Measurements from ENCODE around the gene STK33.

The STK33 gene

DNA sequence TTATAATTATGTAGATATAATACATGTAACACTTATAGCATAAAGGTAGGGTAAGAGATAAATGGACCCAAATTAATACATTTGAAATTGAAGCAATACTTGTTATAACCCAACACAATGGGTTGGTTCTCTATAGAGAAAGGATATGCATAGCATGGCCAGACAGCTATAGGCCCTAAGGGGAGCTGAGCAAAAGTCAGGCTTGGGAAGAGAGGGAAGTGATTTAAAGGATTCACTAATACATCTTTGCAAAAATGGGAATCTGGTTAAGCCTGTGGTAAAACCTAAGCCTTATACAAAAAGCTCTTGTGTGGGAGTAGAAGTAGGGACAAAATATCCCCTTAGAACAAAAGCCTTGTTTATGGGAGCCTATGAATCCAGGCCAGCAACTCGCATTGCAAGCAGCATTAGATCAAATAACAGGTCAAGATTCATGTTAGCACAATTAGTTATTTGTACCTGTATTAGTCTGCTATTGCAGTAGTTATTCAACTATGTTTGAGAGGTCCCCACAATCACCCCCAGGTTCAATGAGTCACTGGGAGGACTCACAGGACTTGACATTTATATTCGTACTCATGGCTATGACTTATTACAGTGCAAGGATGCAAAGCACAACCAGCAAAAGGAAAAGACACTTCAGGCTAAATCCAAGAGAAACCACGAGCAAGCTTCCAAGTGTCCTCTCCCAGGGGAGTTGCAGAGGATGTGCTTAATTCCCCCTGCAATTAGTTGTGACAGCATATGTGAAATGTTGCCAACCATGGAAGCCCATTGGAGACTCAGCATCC lies 185.7 kb downstream of the STK33 start:
- H3K36me3 Mint-ChIP-seq (ENCODE audit: low read depth): peaks cover 5% of the 10 kb centered on the region
- H3K4me1 Mint-ChIP-seq: no peaks in the 10 kb centered on the region
- H3K9me3 Mint-ChIP-seq: peaks cover 3% of the 10 kb centered on the region
- no peak overlapping the region for H3K4me3 Mint-ChIP-seq
- H3K27ac Mint-ChIP-seq: no peak overlapping the region
- H3K27me3 Mint-ChIP-seq (ENCODE audit: low read depth): no peaks in the 10 kb centered on the region
- TF ChIP-seq, protein P1, sequence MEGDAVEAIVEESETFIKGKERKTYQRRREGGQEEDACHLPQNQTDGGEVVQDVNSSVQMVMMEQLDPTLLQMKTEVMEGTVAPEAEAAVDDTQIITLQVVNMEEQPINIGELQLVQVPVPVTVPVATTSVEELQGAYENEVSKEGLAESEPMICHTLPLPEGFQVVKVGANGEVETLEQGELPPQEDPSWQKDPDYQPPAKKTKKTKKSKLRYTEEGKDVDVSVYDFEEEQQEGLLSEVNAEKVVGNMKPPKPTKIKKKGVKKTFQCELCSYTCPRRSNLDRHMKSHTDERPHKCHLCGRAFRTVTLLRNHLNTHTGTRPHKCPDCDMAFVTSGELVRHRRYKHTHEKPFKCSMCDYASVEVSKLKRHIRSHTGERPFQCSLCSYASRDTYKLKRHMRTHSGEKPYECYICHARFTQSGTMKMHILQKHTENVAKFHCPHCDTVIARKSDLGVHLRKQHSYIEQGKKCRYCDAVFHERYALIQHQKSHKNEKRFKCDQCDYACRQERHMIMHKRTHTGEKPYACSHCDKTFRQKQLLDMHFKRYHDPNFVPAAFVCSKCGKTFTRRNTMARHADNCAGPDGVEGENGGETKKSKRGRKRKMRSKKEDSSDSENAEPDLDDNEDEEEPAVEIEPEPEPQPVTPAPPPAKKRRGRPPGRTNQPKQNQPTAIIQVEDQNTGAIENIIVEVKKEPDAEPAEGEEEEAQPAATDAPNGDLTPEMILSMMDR (IDR thresholded peaks at IDR 0.05; ENCODE audit: unreplicated experiment in 3 of 3): no peak

DNA sequence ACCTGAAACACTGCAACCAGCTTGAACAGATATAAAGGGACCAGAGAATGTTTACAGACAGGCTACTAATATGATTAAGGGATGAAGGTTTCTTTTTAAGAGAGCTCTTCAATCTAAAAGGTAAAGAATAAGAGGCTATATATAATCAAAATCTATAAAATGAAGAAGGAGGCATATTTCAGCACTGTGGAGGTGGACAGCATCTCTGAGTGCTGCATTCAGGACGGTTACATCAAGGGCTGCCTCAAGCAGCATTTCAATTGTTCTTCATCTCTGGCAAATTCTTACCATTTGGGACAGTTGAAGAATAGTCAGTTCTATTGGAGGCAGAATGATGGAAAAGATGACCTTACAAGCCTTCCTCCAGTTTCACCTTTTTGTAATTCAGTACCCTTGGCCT lies 190.7 kb downstream of the STK33 start:
- no peaks in the 10 kb centered on the region for H3K27me3 Mint-ChIP-seq (ENCODE audit: low read depth)
- no peak overlapping the region for H3K27ac Mint-ChIP-seq
- peaks cover 13% of the 10 kb centered on the region for H3K36me3 Mint-ChIP-seq (ENCODE audit: low read depth)
- H3K9me3 Mint-ChIP-seq: peaks cover 11% of the 10 kb centered on the region
- TF ChIP-seq, protein P1 (IDR thresholded peaks at IDR 0.05; ENCODE audit: unreplicated experiment in 3 of 3): no peak
- no peaks in the 10 kb centered on the region for H3K4me1 Mint-ChIP-seq
- H3K4me3 Mint-ChIP-seq: no peak overlapping the region

DNA sequence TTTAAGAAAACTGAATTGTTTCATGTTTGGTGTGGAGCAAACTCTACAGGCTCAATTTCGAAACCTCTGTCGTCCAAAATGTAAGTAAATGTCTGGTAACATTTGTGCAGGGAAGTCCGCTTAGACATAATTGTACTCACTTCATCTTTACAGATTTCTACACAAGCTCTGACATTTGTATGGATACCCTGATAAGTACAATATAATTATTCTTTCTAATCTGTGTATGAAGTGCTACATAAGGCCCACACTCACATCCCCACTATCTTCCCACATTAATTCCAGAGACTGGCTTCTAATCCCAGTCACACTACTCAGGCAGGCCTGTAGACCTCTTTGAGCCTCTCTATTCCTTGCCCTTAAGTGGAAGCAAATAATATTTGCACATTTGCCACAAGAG lies 201.1 kb downstream of the STK33 start:
- Mint-ChIP-seq H3K4me1 (peaks cover 18% of the 10 kb centered on the region), H3K27me3 (ENCODE audit: low read depth) (no peaks in the 10 kb centered on the region), H3K4me3 (no peak overlapping the region), H3K9me3 (peaks cover 9% of the 10 kb centered on the region), H3K36me3 (ENCODE audit: low read depth) (peaks cover 21% of the 10 kb centered on the region), H3K27ac (no peak overlapping the region)
- TF ChIP-seq, protein P1 (IDR thresholded peaks at IDR 0.05; ENCODE audit: unreplicated experiment in 3 of 3): no peak

DNA sequence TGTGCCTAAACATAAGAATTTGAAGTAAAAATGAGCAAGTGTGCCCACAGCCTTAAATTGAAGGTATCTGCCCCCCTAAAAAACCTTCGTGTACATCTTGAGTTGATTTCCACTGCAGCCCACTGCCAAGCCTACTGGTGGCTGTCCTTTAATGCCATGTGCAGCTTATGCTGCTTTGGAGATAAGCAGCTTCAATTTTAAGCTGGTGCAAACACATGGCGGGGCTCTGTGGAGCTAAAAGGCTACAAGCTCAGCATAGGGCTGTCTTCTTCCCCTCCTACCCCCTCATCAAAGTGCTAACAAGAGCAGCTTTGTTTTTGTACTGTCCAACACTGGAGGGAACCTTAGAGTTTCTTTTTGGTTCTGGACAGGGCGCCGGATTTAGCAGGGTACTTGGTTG lies 201.9 kb downstream of the STK33 start:
- Mint-ChIP-seq H3K27me3 (ENCODE audit: low read depth) (no peaks in the 10 kb centered on the region), H3K9me3 (peaks cover 4% of the 10 kb centered on the region), H3K4me1 (peaks cover 18% of the 10 kb centered on the region), H3K36me3 (ENCODE audit: low read depth) (peaks cover 16% of the 10 kb centered on the region), H3K27ac (no peak overlapping the region), H3K4me3 (no peak overlapping the region)
- TF ChIP-seq, protein P1 (IDR thresholded peaks at IDR 0.05; ENCODE audit: unreplicated experiment in 3 of 3): no peak

DNA sequence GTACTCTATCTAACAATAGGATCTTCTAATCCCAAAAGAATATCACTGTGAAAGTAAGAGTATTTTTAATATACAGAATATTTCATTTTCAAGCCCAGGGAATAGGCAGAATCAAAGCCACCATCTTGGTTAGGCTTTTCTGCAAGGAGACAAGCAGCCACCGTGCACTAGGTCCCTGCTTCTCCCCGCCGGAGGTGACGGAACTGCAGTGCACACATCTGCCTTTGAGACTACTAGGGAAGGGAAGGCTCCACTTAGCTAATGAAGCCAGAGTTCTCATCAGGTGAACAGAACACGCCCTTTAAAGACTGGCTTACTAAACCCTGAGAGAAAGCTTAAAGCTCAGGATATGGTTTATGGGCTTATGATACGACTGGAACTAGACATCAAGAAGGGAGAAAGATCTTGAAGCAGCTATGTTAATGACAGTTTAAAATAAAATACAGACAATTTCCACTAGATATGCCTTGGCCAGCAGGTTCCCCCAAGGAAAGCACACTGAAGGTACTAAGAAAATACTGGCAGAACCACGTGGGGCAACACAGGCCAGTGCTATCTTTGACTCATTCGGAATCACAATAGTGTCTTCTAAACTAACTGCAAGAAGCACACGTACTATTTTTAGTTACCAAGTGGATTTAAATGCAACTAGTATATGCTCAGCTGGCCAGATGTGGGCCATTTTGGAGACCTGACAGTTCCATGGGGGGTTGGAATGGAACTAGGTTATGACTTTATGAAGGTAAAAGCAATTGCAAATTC lies 203.0 kb downstream of the STK33 start:
- TF ChIP-seq, protein P1 (IDR thresholded peaks at IDR 0.05; ENCODE audit: unreplicated experiment in 3 of 3): no peak
- Mint-ChIP-seq H3K4me3 (no peak overlapping the region), H3K4me1 (peaks cover 18% of the 10 kb centered on the region), H3K27ac (no peak overlapping the region), H3K9me3 (peaks cover 2% of the 10 kb centered on the region), H3K36me3 (ENCODE audit: low read depth) (peaks cover 8% of the 10 kb centered on the region), H3K27me3 (ENCODE audit: low read depth) (no peaks in the 10 kb centered on the region)
